ENCODE results near the gene MUC20. TPM values are rescaled to one million over a fixed set of nuclear protein-coding genes. Genes with fewer than 3 reads are reported as not detected.
A peak's percentile ranks its signal among the peaks of the same experiment; 100 is the strongest.
"Not testable (repeated sequence)": the region's sequence is repeated elsewhere in the genome, so short reads cannot be mapped to it uniquely, and the experiment has no call there.

MUC20 gene
- total RNA-seq (2014; rRNA removed; shearing (Covaris generic); ENCODE audit: low replicate concordance), result not detected in 2 replicates

- not testable (repeated sequence) for H3K9me3 ChIP-seq, H3K4me3 ChIP-seq, DNase-seq, H3K36me3 ChIP-seq
- peaks cover 21% of the 10 kb centered on the region for H3K27me3 ChIP-seq
Observed at GRCh38 chr3:195720831-195721506, at the start of gene MUC20. TSS of gene MUC20 (plus strand) at chr3:195720978. CDS start at chr3:195721008, 30 bp downstream.

- H3K36me3 ChIP-seq, result peaks cover 12% of the 10 kb centered on the region
Observed at GRCh38 chr3:195671283-195671682, 49.5 kb upstream of the MUC20 start.

GRCh38 chr3:195673711-195674110 is 47.1 kb upstream of the MUC20 start:
- H3K4me3 ChIP-seq, H3K27me3 ChIP-seq, H3K9me3 ChIP-seq, DNase-seq: not testable (repeated sequence)
- peaks cover 16% of the 10 kb centered on the region for H3K36me3 ChIP-seq

More at GRCh38 chr3:195671283-195671682, 49.5 kb upstream of the MUC20 start:
- H3K9me3 ChIP-seq, DNase-seq, H3K4me3 ChIP-seq, H3K27me3 ChIP-seq: not testable (repeated sequence)

GRCh38 chr3:195678391-195679015 is 42.3 kb upstream of the MUC20 start:
- H3K36me3 ChIP-seq, result peaks cover 18% of the 10 kb centered on the region
- H3K4me3 ChIP-seq, H3K27me3 ChIP-seq, H3K9me3 ChIP-seq, DNase-seq: not testable (repeated sequence)

- not testable (repeated sequence) for H3K27me3 ChIP-seq, H3K4me3 ChIP-seq, H3K9me3 ChIP-seq, DNase-seq
- peaks cover 24% of the 10 kb centered on the region for H3K36me3 ChIP-seq
Observed at GRCh38 chr3:195680690-195681089, 40.1 kb upstream of the MUC20 start.

- not testable (repeated sequence) for H3K4me3 ChIP-seq, DNase-seq, H3K27me3 ChIP-seq, H3K9me3 ChIP-seq
- H3K36me3 ChIP-seq, result peaks cover 27% of the 10 kb centered on the region
Observed at GRCh38 chr3:195681458-195682103, 39.2 kb upstream of the MUC20 start.

- not testable (repeated sequence) for DNase-seq, H3K27me3 ChIP-seq, H3K4me3 ChIP-seq, H3K9me3 ChIP-seq
- peaks cover 27% of the 10 kb centered on the region for H3K36me3 ChIP-seq
Observed at GRCh38 chr3:195682104-195682742, 38.6 kb upstream of the MUC20 start.

- not testable (repeated sequence) for DNase-seq, H3K4me3 ChIP-seq, H3K9me3 ChIP-seq, H3K27me3 ChIP-seq
- peaks cover 25% of the 10 kb centered on the region for H3K36me3 ChIP-seq
Observed at GRCh38 chr3:195683722-195684526, 36.9 kb upstream of the MUC20 start.

- H3K36me3 ChIP-seq, result peaks cover 29% of the 10 kb centered on the region
- DNase-seq, H3K27me3 ChIP-seq, H3K9me3 ChIP-seq, H3K4me3 ChIP-seq: not testable (repeated sequence)
Observed at GRCh38 chr3:195684527-195685257, 36.1 kb upstream of the MUC20 start.

- H3K36me3 ChIP-seq, result peaks cover 29% of the 10 kb centered on the region
- not testable (repeated sequence) for H3K4me3 ChIP-seq, H3K9me3 ChIP-seq, H3K27me3 ChIP-seq
- peak; percentile 22 for DNase-seq
Observed at GRCh38 chr3:195686537-195687208, 34.1 kb upstream of the MUC20 start.

GRCh38 chr3:195687209-195687760 is 33.5 kb upstream of the MUC20 start:
- DNase-seq, result peak; percentile 60
- peaks cover 34% of the 10 kb centered on the region for H3K36me3 ChIP-seq
- H3K9me3 ChIP-seq, H3K27me3 ChIP-seq, H3K4me3 ChIP-seq: not testable (repeated sequence)

GRCh38 chr3:195688471-195689183 is 32.2 kb upstream of the MUC20 start:
- DNase-seq, H3K9me3 ChIP-seq, H3K27me3 ChIP-seq, H3K4me3 ChIP-seq: not testable (repeated sequence)
- H3K36me3 ChIP-seq, result peaks cover 35% of the 10 kb centered on the region

GRCh38 chr3:195689184-195690070 is 31.4 kb upstream of the MUC20 start:
- H3K27me3 ChIP-seq, DNase-seq, H3K9me3 ChIP-seq, H3K4me3 ChIP-seq: not testable (repeated sequence)
- peaks cover 37% of the 10 kb centered on the region for H3K36me3 ChIP-seq

- Histone ChIP-seq H3K4me3 (no peak overlapping the region), H3K36me3 (peaks cover 40% of the 10 kb centered on the region), H3K27me3 (no peaks in the 10 kb centered on the region), H3K9me3 (no peaks in the 10 kb centered on the region)
- DNase-seq, result no peak
Observed at GRCh38 chr3:195690951-195691350, 29.8 kb upstream of the MUC20 start.
